Bronchus fibroblast of lung (primary cell): ENCODE data around the gene ACHE. TPM values are rescaled to one million over a fixed set of nuclear protein-coding genes. Genes with fewer than 3 reads are reported as not detected.

ENCODE experiments used
- total RNA-seq: library from RNA; depleted of rRNA; stranded (reverse); fragments of >200 nt; gene quantifications from 2 replicates; pipeline ENCODE4 v1.2.3, GENCODE V29; 2015

ACHE gene
- 0.34 TPM in 1 of 2 replicates, not detected in the other for total RNA-seq

DNA sequence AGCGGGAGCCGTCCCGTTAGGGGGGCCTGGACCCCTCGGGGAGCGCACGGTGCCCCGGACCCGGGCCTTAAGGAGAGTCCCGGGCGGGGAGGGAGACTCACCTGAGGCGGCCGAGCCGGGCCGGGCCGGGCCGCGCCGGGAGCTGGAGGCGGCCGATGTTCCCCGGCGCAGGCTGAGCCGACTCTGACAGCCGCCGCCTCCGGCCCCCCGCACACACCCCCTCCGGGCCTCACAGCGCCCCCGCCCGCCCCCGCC, at the start of gene ACHE:
TSS of gene ACHE (minus strand) at position 188 of the 255 bp plus-strand sequence. CDS start 1,656 bp downstream, outside the sequence.

DNA sequence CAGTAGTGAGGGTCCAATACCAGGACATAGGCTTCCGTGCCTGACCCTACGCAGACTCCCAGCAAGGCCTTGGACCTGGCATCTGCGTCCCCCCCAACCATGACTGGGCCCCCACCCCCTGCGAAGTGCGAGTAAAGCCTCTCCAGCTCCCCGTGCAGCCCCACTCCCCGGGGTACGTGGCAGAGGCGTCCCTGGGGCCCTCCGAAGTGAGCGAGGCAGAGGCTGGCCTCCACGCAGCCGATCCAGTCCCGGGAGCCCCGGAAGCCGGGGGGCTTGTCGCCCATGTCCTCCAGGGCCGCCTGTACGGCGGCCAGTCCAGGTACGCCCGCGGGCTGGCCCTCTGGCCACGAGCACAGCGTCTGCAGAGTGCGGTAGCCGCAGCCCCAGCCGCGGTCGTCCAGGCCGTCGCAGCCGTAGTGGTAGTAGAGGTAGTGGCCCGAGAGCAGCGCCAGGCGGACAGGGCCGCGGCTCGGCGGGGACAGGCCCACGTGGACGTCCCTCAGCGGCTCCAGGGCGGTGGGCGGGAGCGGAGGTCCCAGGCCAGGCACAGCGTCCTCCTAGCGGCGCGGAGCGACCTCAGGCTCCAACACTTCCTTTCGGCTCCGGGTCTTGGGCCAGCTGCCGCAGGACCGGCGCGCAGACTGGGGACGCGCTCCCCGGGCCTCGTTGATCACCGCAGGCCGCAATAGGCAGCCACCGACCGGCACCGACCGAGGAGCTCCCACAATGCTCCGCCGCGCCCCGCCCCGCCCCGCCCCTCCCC, 6.5 kb downstream of the ACHE start, which contains the start of gene UFSP1:
TSS of gene UFSP1 (minus strand) at position 728 of the 763 bp plus-strand sequence. CDS start at position 284, 444 bp downstream.

DNA sequence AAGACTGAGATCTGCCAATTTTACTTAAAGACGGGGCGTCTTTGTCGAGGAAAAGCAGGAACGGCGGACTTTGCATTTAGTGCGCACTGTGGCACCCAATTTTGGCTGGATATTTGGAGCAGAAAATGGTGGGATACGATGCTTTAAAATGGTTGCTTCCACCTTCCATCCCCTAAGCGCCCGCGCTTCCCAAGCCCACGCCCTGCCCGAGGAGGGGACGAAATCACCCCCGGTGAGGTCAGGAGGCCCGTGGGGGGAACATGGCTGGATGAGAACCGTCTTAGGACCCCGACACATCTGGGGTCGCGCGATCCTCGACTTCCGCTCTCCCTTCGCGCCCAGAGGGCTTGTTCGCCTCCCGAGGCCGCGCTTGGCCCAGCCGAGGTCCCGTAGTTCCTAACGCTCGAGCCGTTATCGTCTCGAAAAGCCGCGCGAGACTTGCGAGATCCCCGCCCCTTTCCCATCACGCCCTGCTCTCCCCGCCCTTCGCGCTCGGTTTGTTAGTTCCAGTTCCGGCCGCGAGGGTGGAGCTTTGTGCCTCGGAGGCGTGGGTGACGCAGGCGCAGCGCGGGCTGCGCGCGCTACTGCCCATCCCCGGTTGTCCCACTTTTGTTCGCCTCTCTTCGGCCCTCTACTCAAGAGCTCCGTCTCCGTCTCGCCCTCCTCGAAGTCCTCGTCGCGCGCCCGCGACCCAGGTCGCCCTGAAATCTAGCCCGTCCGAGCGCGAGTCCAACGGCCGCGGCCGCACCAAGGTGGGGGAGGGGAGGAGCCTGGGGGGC, 20.9 kb downstream of the ACHE start, which contains the start of gene SRRT:
TSS of gene SRRT (plus strand) at position 527 of the 779 bp plus-strand sequence. CDS start 488 bp downstream, outside the sequence.

GRCh38 chr7:100867040-100867775, 28.5 kb downstream of the ACHE start, which contains the start of gene TRIP6:
Gene TRIP6 (plus strand): TSS chr7:100867387. CDS start chr7:100867498, 111 bp downstream.

GRCh38 chr7:100852048-100852872, 43.4 kb downstream of the ACHE start, which contains the start of gene SLC12A9:
Gene SLC12A9 (plus strand): TSS chr7:100852713. CDS start chr7:100854198, 1,485 bp downstream.

Other genes with a start within 250 kb of the ACHE start
- gene ACTL6B, start 239.4 kb downstream of the ACHE start, total RNA-seq = not detected in 2 replicates
- 283 and 322 TPM in 2 replicates for gene GNB2, start 222.1 kb downstream of the ACHE start, total RNA-seq
- gene GIGYF1, start 201.6 kb downstream of the ACHE start, total RNA-seq = 9.2 and 11.8 TPM in 2 replicates
- gene POP7, start 189.8 kb downstream of the ACHE start, total RNA-seq = 56.2 and 63.2 TPM in 2 replicates
- not detected in 2 replicates for gene EPO, start 175.4 kb downstream of the ACHE start, total RNA-seq
- gene ZAN, start 162.3 kb downstream of the ACHE start, total RNA-seq = not detected in 2 replicates
- gene EPHB4, start 68.4 kb downstream of the ACHE start, total RNA-seq = 42.2 and 46.8 TPM in 2 replicates
- 17.1 and 18.0 TPM in 2 replicates for gene SLC12A9, start 43.2 kb downstream of the ACHE start, total RNA-seq
- gene TRIP6, start 28.5 kb downstream of the ACHE start, total RNA-seq = 76.3 and 95.2 TPM in 2 replicates
- gene SRRT, start 20.8 kb downstream of the ACHE start, total RNA-seq = 93.8 and 104 TPM in 2 replicates
- 3.2 and 6.7 TPM in 2 replicates for gene UFSP1, start 6.2 kb downstream of the ACHE start, total RNA-seq
- gene MUC3A, start 53.6 kb upstream of the ACHE start, total RNA-seq = not detected in 2 replicates
- gene MUC12, start 73.7 kb upstream of the ACHE start, total RNA-seq = 1.2 and 1.8 TPM in 2 replicates
- gene MUC17, start 124.2 kb upstream of the ACHE start, total RNA-seq = not detected in 2 replicates
- gene TRIM56, start 189.6 kb upstream of the ACHE start, total RNA-seq = 6.6 and 7.1 TPM in 2 replicates
- gene SERPINE1, start 231.2 kb upstream of the ACHE start, total RNA-seq = 1,155 and 1,164 TPM in 2 replicates